Measurements from ENCODE around the gene LILRB2. TPM values are rescaled to one million over a fixed set of nuclear protein-coding genes. Genes with fewer than 3 reads are reported as not detected.
"Not testable (repeated sequence)": the region's sequence is repeated elsewhere in the genome, so short reads cannot be mapped to it uniquely, and the experiment has no call there.

Gene LILRB2
- polyA plus RNA-seq, 1 of the 3 experiments (the other 2 are of a cell fraction): not detected

DNA sequence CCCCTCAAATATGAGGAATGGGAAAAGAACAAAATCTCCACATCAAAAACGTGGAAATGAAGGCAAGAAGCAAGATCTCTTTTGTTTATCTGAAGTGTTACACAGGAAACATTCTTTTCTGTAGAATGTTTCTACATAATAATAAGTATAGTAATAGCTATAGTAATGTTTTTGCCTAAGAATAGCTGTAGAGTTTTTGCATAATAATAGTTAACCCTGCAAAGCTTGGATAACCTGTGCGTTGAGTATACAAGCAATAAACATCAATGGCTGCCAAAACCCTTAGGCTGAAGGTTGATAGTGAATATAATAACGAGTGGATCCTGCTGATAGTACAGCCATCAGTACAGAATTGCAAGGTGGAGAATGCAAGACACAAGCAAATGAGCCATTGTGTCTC lies 43.2 kb upstream of the LILRB2 start:
- POLR2A ChIA-PET: no interaction called here
- Histone ChIP-seq H3K4me3 (ENCODE audit: low read depth in 2 of 2, low read length in 1 of 2) (no peak overlapping the region), H4K20me1 (ENCODE audit: insufficient read depth) (no peaks in the 10 kb centered on the region), H3K79me2 (ENCODE audit: insufficient read depth) (no peaks in the 10 kb centered on the region), H3F3A (replicated peaks; ENCODE audit: insufficient read depth) (no peaks in the 10 kb centered on the region), H3K9me2 (no peaks in the 10 kb centered on the region), H3K27ac (ENCODE audit: low read depth in 2 of 2, low read length in 1 of 2) (no peak overlapping the region), H3K36me3 (replicated peaks in 1 of 2; ENCODE audit: control insufficient read depth in 1 of 2, insufficient read depth in 2 of 2, low read length in 1 of 2) (no peaks in the 10 kb centered on the region), H2AFZ (ENCODE audit: low read depth) (no peak overlapping the region), H3K4me2 (no peak overlapping the region), H3K9ac (no peak overlapping the region), H3K4me1 (ENCODE audit: control insufficient read depth in 1 of 2, insufficient read depth in 2 of 2, low read depth in 1 of 2, low read length in 1 of 2) (no peaks in the 10 kb centered on the region), H3K27me3 (ENCODE audit: insufficient read depth) (peaks cover 49% of the 10 kb centered on the region), H3K9me3 (no peaks in the 10 kb centered on the region)
- CTCF ChIA-PET: interaction anchor here (0.8 to 1.8 kb wide), 9 partner anchors 9 to 67 kb away, joined by 3 to 22 read pairs (median 4); no protein-coding TSS in a partner anchor
- 0% methylated on average over 3 of the region's 3 CpGs for WGBS (ENCODE audit: low lambda C conversion rate)
- no peak for TF ChIP-seq RCOR1 (IDR thresholded peaks at IDR 0.05; ENCODE audit: low read length)
- no peak for TF ChIP-seq MXI1 (IDR thresholded peaks at IDR 0.05; ENCODE audit: low read depth, low read length)
- TF ChIP-seq GABPA (IDR thresholded peaks at IDR 0.05; ENCODE audit: low read depth): no peak
- TF ChIP-seq, protein P1, sequence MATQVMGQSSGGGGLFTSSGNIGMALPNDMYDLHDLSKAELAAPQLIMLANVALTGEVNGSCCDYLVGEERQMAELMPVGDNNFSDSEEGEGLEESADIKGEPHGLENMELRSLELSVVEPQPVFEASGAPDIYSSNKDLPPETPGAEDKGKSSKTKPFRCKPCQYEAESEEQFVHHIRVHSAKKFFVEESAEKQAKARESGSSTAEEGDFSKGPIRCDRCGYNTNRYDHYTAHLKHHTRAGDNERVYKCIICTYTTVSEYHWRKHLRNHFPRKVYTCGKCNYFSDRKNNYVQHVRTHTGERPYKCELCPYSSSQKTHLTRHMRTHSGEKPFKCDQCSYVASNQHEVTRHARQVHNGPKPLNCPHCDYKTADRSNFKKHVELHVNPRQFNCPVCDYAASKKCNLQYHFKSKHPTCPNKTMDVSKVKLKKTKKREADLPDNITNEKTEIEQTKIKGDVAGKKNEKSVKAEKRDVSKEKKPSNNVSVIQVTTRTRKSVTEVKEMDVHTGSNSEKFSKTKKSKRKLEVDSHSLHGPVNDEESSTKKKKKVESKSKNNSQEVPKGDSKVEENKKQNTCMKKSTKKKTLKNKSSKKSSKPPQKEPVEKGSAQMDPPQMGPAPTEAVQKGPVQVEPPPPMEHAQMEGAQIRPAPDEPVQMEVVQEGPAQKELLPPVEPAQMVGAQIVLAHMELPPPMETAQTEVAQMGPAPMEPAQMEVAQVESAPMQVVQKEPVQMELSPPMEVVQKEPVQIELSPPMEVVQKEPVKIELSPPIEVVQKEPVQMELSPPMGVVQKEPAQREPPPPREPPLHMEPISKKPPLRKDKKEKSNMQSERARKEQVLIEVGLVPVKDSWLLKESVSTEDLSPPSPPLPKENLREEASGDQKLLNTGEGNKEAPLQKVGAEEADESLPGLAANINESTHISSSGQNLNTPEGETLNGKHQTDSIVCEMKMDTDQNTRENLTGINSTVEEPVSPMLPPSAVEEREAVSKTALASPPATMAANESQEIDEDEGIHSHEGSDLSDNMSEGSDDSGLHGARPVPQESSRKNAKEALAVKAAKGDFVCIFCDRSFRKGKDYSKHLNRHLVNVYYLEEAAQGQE (IDR thresholded peaks at IDR 0.05; ENCODE audit: low read depth, low read length): no peak
- no peak for TF ChIP-seq FOXM1 (IDR thresholded peaks at IDR 0.05; ENCODE audit: low read depth)
- no peak for TF ChIP-seq RXRA (IDR thresholded peaks at IDR 0.05; ENCODE audit: borderline replicate concordance, low read depth)
- TF ChIP-seq, protein P2, sequence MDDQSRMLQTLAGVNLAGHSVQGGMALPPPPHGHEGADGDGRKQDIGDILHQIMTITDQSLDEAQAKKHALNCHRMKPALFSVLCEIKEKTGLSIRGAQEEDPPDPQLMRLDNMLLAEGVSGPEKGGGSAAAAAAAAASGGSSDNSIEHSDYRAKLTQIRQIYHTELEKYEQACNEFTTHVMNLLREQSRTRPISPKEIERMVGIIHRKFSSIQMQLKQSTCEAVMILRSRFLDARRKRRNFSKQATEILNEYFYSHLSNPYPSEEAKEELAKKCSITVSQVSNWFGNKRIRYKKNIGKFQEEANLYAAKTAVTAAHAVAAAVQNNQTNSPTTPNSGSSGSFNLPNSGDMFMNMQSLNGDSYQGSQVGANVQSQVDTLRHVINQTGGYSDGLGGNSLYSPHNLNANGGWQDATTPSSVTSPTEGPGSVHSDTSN (IDR thresholded peaks at IDR 0.05): no peak
- TF ChIP-seq, protein P3, sequence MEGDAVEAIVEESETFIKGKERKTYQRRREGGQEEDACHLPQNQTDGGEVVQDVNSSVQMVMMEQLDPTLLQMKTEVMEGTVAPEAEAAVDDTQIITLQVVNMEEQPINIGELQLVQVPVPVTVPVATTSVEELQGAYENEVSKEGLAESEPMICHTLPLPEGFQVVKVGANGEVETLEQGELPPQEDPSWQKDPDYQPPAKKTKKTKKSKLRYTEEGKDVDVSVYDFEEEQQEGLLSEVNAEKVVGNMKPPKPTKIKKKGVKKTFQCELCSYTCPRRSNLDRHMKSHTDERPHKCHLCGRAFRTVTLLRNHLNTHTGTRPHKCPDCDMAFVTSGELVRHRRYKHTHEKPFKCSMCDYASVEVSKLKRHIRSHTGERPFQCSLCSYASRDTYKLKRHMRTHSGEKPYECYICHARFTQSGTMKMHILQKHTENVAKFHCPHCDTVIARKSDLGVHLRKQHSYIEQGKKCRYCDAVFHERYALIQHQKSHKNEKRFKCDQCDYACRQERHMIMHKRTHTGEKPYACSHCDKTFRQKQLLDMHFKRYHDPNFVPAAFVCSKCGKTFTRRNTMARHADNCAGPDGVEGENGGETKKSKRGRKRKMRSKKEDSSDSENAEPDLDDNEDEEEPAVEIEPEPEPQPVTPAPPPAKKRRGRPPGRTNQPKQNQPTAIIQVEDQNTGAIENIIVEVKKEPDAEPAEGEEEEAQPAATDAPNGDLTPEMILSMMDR (IDR thresholded peaks at IDR 0.05): no peak
- TF ChIP-seq EP300 (IDR thresholded peaks at IDR 0.05; ENCODE audit: borderline replicate concordance in 1 of 2, low read depth in 1 of 2, low read length in 1 of 2): no peak
- TF ChIP-seq, protein P4, sequence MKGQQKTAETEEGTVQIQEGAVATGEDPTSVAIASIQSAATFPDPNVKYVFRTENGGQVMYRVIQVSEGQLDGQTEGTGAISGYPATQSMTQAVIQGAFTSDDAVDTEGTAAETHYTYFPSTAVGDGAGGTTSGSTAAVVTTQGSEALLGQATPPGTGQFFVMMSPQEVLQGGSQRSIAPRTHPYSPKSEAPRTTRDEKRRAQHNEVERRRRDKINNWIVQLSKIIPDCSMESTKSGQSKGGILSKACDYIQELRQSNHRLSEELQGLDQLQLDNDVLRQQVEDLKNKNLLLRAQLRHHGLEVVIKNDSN (IDR thresholded peaks at IDR 0.05; ENCODE audit: borderline replicate concordance, low read depth): no peak
- TF ChIP-seq SMC3 (IDR thresholded peaks at IDR 0.05; ENCODE audit: low read depth, low read length): no peak
- TF ChIP-seq, protein P5, sequence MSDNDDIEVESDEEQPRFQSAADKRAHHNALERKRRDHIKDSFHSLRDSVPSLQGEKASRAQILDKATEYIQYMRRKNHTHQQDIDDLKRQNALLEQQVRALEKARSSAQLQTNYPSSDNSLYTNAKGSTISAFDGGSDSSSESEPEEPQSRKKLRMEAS (IDR thresholded peaks at IDR 0.05; ENCODE audit: low read depth): no peak
- TF ChIP-seq ELF1 (IDR thresholded peaks at IDR 0.05): no peak
- TF ChIP-seq RFX5 (IDR thresholded peaks at IDR 0.05; ENCODE audit: low read length): no peak
- TF ChIP-seq TCF12 (IDR thresholded peaks at IDR 0.05): no peak
- TF ChIP-seq TEAD4 (IDR thresholded peaks at IDR 0.05; ENCODE audit: borderline replicate concordance, insufficient read depth): no peak
- no peak for TF ChIP-seq FOXJ3 (CRISPR knock-in tag; IDR thresholded peaks at IDR 0.05)
- TF ChIP-seq TAF1 (IDR thresholded peaks at IDR 0.05; ENCODE audit: borderline replicate concordance, low read depth, low read length): no peak
- TF ChIP-seq, protein P6, sequence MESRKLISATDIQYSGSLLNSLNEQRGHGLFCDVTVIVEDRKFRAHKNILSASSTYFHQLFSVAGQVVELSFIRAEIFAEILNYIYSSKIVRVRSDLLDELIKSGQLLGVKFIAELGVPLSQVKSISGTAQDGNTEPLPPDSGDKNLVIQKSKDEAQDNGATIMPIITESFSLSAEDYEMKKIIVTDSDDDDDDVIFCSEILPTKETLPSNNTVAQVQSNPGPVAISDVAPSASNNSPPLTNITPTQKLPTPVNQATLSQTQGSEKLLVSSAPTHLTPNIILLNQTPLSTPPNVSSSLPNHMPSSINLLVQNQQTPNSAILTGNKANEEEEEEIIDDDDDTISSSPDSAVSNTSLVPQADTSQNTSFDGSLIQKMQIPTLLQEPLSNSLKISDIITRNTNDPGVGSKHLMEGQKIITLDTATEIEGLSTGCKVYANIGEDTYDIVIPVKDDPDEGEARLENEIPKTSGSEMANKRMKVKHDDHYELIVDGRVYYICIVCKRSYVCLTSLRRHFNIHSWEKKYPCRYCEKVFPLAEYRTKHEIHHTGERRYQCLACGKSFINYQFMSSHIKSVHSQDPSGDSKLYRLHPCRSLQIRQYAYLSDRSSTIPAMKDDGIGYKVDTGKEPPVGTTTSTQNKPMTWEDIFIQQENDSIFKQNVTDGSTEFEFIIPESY (IDR thresholded peaks at IDR 0.05; ENCODE audit: borderline replicate concordance, low read depth): no peak
- no peak for TF ChIP-seq SIN3A (IDR thresholded peaks at IDR 0.05; ENCODE audit: borderline replicate concordance, low read depth, low read length)
- DNase-seq: no peak

DNA sequence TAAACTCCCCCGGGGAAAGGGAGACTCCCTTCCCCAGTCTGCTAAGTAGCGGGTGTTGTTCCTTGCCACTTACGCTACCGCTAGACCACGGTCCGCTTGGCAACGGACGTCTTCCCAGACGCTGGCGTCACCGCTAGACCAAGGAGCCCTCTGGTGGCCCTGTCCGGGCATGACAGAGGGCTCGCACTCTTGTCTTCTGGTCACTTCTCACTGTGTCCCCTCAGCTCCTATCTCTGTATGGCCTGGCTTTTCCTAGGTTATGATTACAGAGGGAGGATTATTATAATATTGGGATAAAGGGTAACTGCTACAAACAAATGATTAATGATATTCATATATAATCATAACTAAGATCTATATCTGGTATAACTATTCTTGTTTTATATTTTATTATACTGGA lies 42.0 kb upstream of the LILRB2 start:
- H3K9me3 ChIP-seq; DNase-seq; H4K20me1 ChIP-seq (ENCODE audit: insufficient read depth); H3K27ac ChIP-seq (ENCODE audit: low read depth in 2 of 2, low read length in 1 of 2); H3K4me3 ChIP-seq (ENCODE audit: low read depth in 2 of 2, low read length in 1 of 2); H3K4me2 ChIP-seq; H3K36me3 ChIP-seq (replicated peaks in 1 of 2; ENCODE audit: control insufficient read depth in 1 of 2, insufficient read depth in 2 of 2, low read length in 1 of 2); H3K9me2 ChIP-seq; H3K9ac ChIP-seq; CTCF ChIA-PET; H3F3A ChIP-seq (replicated peaks; ENCODE audit: insufficient read depth); POLR2A ChIA-PET; H3K79me2 ChIP-seq (ENCODE audit: insufficient read depth); H3K4me1 ChIP-seq (ENCODE audit: control insufficient read depth in 1 of 2, insufficient read depth in 2 of 2, low read depth in 1 of 2, low read length in 1 of 2); H2AFZ ChIP-seq (ENCODE audit: low read depth): not testable (repeated sequence)
- H3K27me3 ChIP-seq (ENCODE audit: insufficient read depth): peaks cover 49% of the 10 kb centered on the region
- no CpG with 5 or more reads among the region's 13 CpGs for WGBS (ENCODE audit: low lambda C conversion rate)
